Neural progenitor cell (in vitro differentiated cells): ENCODE measurements around the gene PRR14L. TPM values are rescaled to one million over a fixed set of nuclear protein-coding genes. Genes with fewer than 3 reads are reported as not detected.

Experiments used
- DNase-seq: peaks from one replicate; pipeline ENCODE4 v3.0.0-alpha.2; 2016; ENCODE audit warnings: low spot score
- H2AFZ ChIP-seq: fragments of 200-600 bp; sonication (generic); replicated peaks from 2 replicates; pipeline ENCODE4 v1.6.1; 2016; ENCODE audit warnings: antibody characterized with exemption
- H3F3A ChIP-seq: fragments of 200-600 bp; sonication (generic); 2 replicates; pipeline ENCODE4 v1.6.1; 2016; ENCODE audit warnings: antibody characterized with exemption, low read depth
- H3K27ac ChIP-seq: fragments of 200-600 bp; sonication (generic); 2 replicates; pipeline ENCODE4 v1.5.1; 2016; ENCODE audit warnings: mild to moderate bottlenecking
- H3K27me3 ChIP-seq: fragments of 200-600 bp; sonication (generic); 2 replicates; pipeline ENCODE4 v1.6.1; 2016; ENCODE audit warnings: mild to moderate bottlenecking, moderate library complexity
- H3K36me3 ChIP-seq: fragments of 200-600 bp; sonication (generic); 2 replicates; pipeline ENCODE4 v1.5.1; 2016
- H3K4me1 ChIP-seq: fragments of 200-600 bp; sonication (generic); 2 replicates; pipeline ENCODE4 v1.6.1; 2016; ENCODE audit warnings: mixed run types
- H3K4me2 ChIP-seq: fragments of 200-600 bp; sonication (generic); 2 replicates; pipeline ENCODE4 v1.6.1; 2016
- H3K4me3 ChIP-seq: fragments of 200-600 bp; sonication (generic); 2 replicates; pipeline ENCODE4 v1.5.1; 2016
- H3K79me2 ChIP-seq: fragments of 200-600 bp; sonication (generic); 2 replicates; pipeline ENCODE4 v1.6.1; 2016; ENCODE audit warnings: low read depth
- H3K9ac ChIP-seq: fragments of 200-600 bp; sonication (generic); 2 replicates; pipeline ENCODE4 v1.6.1; 2016
- H3K9me3 ChIP-seq: fragments of 200-600 bp; sonication (generic); 2 replicates; pipeline ENCODE4 v1.5.1; 2016; ENCODE audit warnings: low read depth
- H4K20me1 ChIP-seq: fragments of 200-600 bp; sonication (generic); 2 replicates; pipeline ENCODE4 v1.6.1; 2016; ENCODE audit warnings: low read depth
- H3K27ac Mint-ChIP-seq: 3 replicates; pipeline ENCODE4 v1.8.0; 2021; ENCODE audit warnings: mixed read lengths
- H3K27me3 Mint-ChIP-seq: 2 replicates; pipeline ENCODE4 v1.8.0; 2022; ENCODE audit warnings: low read depth, mild to moderate bottlenecking, inconsistent platforms, moderate library complexity, mixed read lengths; ENCODE audit not compliant: insufficient read depth
- H3K36me3 Mint-ChIP-seq: 3 replicates; pipeline ENCODE4 v1.8.0; 2021; ENCODE audit warnings: mixed read lengths
- H3K4me1 Mint-ChIP-seq: 3 replicates; pipeline ENCODE4 v1.8.0; 2021; ENCODE audit warnings: mixed read lengths
- H3K4me3 Mint-ChIP-seq: 3 replicates; pipeline ENCODE4 v1.8.0; 2021; ENCODE audit warnings: mild to moderate bottlenecking, moderate library complexity, mixed read lengths
- H3K9me3 Mint-ChIP-seq: 3 replicates; pipeline ENCODE4 v1.8.0; 2020; ENCODE audit warnings: mixed read lengths
- EZH2 ChIP-seq: fragments of 200-600 bp; sonication (generic); IDR thresholded peaks from 2 replicates; pipeline ENCODE4 v1.6.1; 2017; ENCODE audit warnings: antibody characterized with exemption, mild to moderate bottlenecking, moderate library complexity
- EZH2phosphoT487 ChIP-seq: fragments of 200-600 bp; sonication (generic); IDR thresholded peaks from 2 replicates; pipeline ENCODE4 v1.6.1; 2017; ENCODE audit warnings: antibody characterized with exemption
- total RNA-seq: library from RNA; depleted of rRNA; stranded (reverse); fragments of >200 nt; gene quantifications from 2 replicates; pipeline ENCODE4 v1.2.3, GENCODE V29; 2015; ENCODE audit warnings: low replicate concordance
- TF ChIP-seq, protein P1 (sequence below): fragments of 200-600 bp; sonication (generic); IDR thresholded peaks from 2 replicates; pipeline ENCODE4 v1.5.1; 2017; ENCODE audit warnings: antibody characterized with exemption, mild to moderate bottlenecking

Gene PRR14L
- total RNA-seq, 1 donor from 2014 or later = 74.2 TPM

DNA sequence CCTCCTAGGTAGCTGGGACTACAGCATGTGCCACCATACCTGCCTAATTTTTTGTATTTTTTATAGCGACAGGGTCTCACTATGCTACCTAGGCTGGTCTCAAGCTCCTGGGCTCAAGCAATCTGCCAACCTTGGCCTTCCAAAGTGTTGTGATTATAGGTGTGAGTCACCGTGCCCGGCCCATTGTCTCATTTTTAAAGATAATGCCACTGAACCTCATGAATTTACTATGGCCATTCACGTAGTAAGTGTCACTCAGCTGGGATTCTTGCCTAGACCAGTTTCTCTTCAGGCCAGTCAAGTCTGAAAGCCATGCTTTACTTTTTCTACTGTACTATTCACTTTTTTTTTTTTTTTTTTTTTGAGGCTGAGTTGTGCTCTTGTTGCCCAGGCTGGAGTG is 26.3 kb upstream of the PRR14L start:
- H3K27me3 Mint-ChIP-seq = no peaks in the 10 kb centered on the region
- H3K9me3 Mint-ChIP-seq = no peaks in the 10 kb centered on the region
- no peak overlapping the region for H3K4me2 ChIP-seq
- H3K4me3 ChIP-seq = no peak overlapping the region
- no peak overlapping the region for H3K27ac Mint-ChIP-seq
- no peaks in the 10 kb centered on the region for H3K79me2 ChIP-seq
- no peaks in the 10 kb centered on the region for H3K9me3 ChIP-seq
- H3K27me3 ChIP-seq = no peaks in the 10 kb centered on the region
- no peaks in the 10 kb centered on the region for H3K4me1 Mint-ChIP-seq
- TF ChIP-seq, protein P1, sequence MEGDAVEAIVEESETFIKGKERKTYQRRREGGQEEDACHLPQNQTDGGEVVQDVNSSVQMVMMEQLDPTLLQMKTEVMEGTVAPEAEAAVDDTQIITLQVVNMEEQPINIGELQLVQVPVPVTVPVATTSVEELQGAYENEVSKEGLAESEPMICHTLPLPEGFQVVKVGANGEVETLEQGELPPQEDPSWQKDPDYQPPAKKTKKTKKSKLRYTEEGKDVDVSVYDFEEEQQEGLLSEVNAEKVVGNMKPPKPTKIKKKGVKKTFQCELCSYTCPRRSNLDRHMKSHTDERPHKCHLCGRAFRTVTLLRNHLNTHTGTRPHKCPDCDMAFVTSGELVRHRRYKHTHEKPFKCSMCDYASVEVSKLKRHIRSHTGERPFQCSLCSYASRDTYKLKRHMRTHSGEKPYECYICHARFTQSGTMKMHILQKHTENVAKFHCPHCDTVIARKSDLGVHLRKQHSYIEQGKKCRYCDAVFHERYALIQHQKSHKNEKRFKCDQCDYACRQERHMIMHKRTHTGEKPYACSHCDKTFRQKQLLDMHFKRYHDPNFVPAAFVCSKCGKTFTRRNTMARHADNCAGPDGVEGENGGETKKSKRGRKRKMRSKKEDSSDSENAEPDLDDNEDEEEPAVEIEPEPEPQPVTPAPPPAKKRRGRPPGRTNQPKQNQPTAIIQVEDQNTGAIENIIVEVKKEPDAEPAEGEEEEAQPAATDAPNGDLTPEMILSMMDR = no peak
- TF ChIP-seq EZH2phosphoT487 (no peak), EZH2 (no peak)
- peaks cover 14% of the 10 kb centered on the region for H3K36me3 Mint-ChIP-seq
- H3F3A ChIP-seq = no peaks in the 10 kb centered on the region
- no peak overlapping the region for H2AFZ ChIP-seq
- H3K4me1 ChIP-seq = no peaks in the 10 kb centered on the region
- H3K9ac ChIP-seq = no peak overlapping the region
- no peaks in the 10 kb centered on the region for H4K20me1 ChIP-seq
- H3K36me3 ChIP-seq = no peaks in the 10 kb centered on the region
- no peak overlapping the region for H3K4me3 Mint-ChIP-seq
- no peak for DNase-seq
- H3K27ac ChIP-seq = no peak overlapping the region

DNA sequence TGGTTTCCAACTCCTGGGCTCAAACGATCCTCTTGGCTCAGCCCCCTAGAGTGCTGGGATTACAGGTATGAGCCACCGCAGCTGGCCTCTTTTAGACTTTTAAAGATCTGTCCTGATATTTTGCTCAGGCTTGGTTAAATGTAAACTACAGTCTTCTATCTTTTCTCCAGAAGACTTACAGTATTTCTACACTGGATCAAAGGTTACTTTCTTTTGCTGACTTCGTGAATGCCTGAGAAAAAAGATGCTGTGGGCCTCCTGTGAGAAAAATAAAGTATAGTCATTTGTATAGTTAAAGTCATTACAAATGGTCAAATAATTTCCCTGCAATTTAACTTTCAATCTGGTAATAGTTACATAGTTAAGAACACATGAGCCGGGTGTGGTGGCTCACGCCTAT is 23.5 kb upstream of the PRR14L start:
- H3K9me3 Mint-ChIP-seq = no peaks in the 10 kb centered on the region
- H3K4me3 Mint-ChIP-seq = no peak overlapping the region
- no peaks in the 10 kb centered on the region for H3K4me1 ChIP-seq
- H2AFZ ChIP-seq = no peak overlapping the region
- H3K36me3 Mint-ChIP-seq = peaks cover 6% of the 10 kb centered on the region
- no peaks in the 10 kb centered on the region for H3K27me3 ChIP-seq
- no peaks in the 10 kb centered on the region for H3K9me3 ChIP-seq
- TF ChIP-seq EZH2phosphoT487 (no peak), EZH2 (no peak)
- TF ChIP-seq, protein P1 = no peak
- H3K4me2 ChIP-seq = no peak overlapping the region
- no peak overlapping the region for H3K4me3 ChIP-seq
- no peaks in the 10 kb centered on the region for H3K79me2 ChIP-seq
- no peak for DNase-seq
- H3K36me3 ChIP-seq = peaks cover under 1% of the 10 kb centered on the region
- no peaks in the 10 kb centered on the region for H3K27me3 Mint-ChIP-seq
- H3K4me1 Mint-ChIP-seq = no peaks in the 10 kb centered on the region
- no peak overlapping the region for H3K9ac ChIP-seq
- H3K27ac Mint-ChIP-seq = no peak overlapping the region
- H4K20me1 ChIP-seq = no peaks in the 10 kb centered on the region
- no peaks in the 10 kb centered on the region for H3F3A ChIP-seq
- no peak overlapping the region for H3K27ac ChIP-seq

DNA sequence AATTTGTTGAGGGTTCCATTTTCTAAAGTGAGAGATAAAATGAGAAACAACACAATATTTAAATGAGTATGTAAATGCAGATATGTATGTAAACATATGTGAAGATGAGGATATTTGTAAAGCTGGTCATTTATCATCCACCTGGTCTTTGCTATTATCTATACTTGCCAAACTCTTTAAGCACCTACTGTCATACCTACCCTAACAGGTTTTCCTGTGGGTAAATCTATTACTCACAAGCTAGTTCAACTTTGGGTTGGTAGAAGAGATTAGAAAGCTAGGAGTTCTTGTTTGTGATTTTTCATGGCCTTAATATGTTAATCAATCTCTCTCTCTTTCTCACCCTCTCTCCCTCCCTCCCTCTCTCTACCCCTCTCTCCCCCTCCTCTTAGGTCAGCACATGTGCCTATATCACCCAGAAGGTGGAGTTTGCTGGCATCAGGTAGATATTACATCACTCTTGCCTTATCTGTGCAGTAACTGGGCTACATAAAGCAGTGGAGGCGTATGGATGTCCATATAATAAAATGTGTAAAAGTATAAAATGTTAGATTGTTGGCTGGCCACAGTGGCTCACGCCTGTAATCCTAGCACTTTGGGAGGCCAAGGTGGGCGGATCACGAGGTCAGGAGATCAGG is 18.6 kb upstream of the PRR14L start:
- no peaks in the 10 kb centered on the region for H3K27me3 ChIP-seq
- H3K9ac ChIP-seq = no peak overlapping the region
- H3K27ac Mint-ChIP-seq = no peak overlapping the region
- H3K4me2 ChIP-seq = no peak overlapping the region
- H3K4me3 ChIP-seq = no peak overlapping the region
- peaks cover 14% of the 10 kb centered on the region for H3K36me3 Mint-ChIP-seq
- no peaks in the 10 kb centered on the region for H3K4me1 Mint-ChIP-seq
- no peaks in the 10 kb centered on the region for H3K9me3 ChIP-seq
- peaks cover 5% of the 10 kb centered on the region for H3K36me3 ChIP-seq
- TF ChIP-seq, protein P1 = no peak
- no peak for TF ChIP-seq EZH2
- no peak for TF ChIP-seq EZH2phosphoT487
- no peaks in the 10 kb centered on the region for H3K9me3 Mint-ChIP-seq
- no peak overlapping the region for H3K27ac ChIP-seq
- H3K27me3 Mint-ChIP-seq = no peaks in the 10 kb centered on the region
- DNase-seq = no peak
- no peak overlapping the region for H3K4me3 Mint-ChIP-seq
- H3F3A ChIP-seq = no peaks in the 10 kb centered on the region
- H3K4me1 ChIP-seq = no peaks in the 10 kb centered on the region
- no peak overlapping the region for H2AFZ ChIP-seq
- H4K20me1 ChIP-seq = no peaks in the 10 kb centered on the region
- H3K79me2 ChIP-seq = no peaks in the 10 kb centered on the region
